Tibial nerve (tissue), 4 donors: Measurements from ENCODE around the gene ABHD17B.

ENCODE experiments used
- EP300 ChIP-seq, 2 donors: sonication (generic); formaldehyde crosslinking; IDR thresholded peaks; one replicate each; pipeline ENCODE4 v1.6.1; 2017; ENCODE audit warnings: antibody characterized with exemption in 2 of 2, mild to moderate bottlenecking in 1 of 2
- POLR2A ChIP-seq, 2 donors: fragments of 450-650 bp; IDR thresholded peaks; one replicate each; pipeline ENCODE4 v1.6.1; 2017; ENCODE audit warnings: antibody characterized with exemption in 2 of 2, mild to moderate bottlenecking in 2 of 2, moderate library complexity in 2 of 2
- TF ChIP-seq, protein P1 (sequence below), 5 experiments: fragments of 200-600 bp in 3 of 5; fragments of 450-650 bp in 2 of 5; sonication (generic) in 3 of 5; IDR thresholded peaks; one replicate each; pipeline ENCODE4 v1.5.1; 2016 to 2019; ENCODE audit warnings: antibody characterized with exemption in 5 of 5, mild to moderate bottlenecking in 3 of 5, moderate library complexity in 2 of 5

- TF ChIP-seq, protein P1, sequence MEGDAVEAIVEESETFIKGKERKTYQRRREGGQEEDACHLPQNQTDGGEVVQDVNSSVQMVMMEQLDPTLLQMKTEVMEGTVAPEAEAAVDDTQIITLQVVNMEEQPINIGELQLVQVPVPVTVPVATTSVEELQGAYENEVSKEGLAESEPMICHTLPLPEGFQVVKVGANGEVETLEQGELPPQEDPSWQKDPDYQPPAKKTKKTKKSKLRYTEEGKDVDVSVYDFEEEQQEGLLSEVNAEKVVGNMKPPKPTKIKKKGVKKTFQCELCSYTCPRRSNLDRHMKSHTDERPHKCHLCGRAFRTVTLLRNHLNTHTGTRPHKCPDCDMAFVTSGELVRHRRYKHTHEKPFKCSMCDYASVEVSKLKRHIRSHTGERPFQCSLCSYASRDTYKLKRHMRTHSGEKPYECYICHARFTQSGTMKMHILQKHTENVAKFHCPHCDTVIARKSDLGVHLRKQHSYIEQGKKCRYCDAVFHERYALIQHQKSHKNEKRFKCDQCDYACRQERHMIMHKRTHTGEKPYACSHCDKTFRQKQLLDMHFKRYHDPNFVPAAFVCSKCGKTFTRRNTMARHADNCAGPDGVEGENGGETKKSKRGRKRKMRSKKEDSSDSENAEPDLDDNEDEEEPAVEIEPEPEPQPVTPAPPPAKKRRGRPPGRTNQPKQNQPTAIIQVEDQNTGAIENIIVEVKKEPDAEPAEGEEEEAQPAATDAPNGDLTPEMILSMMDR (IDR thresholded peaks at IDR 0.05): no peak
- TF ChIP-seq POLR2A (IDR thresholded peaks at IDR 0.05): no peak
- TF ChIP-seq EP300 (IDR thresholded peaks at IDR 0.05): no peak
Observed at GRCh38 chr9:71924576-71924975, 13.6 kb upstream of the ABHD17B start.
